G401 (cell line): ENCODE data around the gene CADM3. TPM values are rescaled to one million over a fixed set of nuclear protein-coding genes. Genes with fewer than 3 reads are reported as not detected.

Experiments
- DNase-seq: peaks from one replicate; pipeline ENCODE4 v3.0.0-alpha.2; 2015; ENCODE audit warnings: low spot score
- in situ Hi-C: cut with HindIII; loops from 2 replicates; pipeline ENCODE4 v1.10.0; 2016; ENCODE audit warnings: low sequenced_read_pairs, mixed read lengths
- total RNA-seq: library from RNA; depleted of rRNA; stranded (reverse); fragments of >200 nt; shearing (Covaris generic); gene quantifications from 2 replicates; pipeline ENCODE4 v1.2.3, GENCODE V29; 2014

The CADM3 gene
- total RNA-seq, 1 experiment from 2014 or later, result not detected

GRCh38 chr1:159171688-159172501 is 480 bp downstream of the CADM3 start:
- in situ Hi-C loops, result no loop called here
- DNase-seq, result peak; percentile 77

DNA sequence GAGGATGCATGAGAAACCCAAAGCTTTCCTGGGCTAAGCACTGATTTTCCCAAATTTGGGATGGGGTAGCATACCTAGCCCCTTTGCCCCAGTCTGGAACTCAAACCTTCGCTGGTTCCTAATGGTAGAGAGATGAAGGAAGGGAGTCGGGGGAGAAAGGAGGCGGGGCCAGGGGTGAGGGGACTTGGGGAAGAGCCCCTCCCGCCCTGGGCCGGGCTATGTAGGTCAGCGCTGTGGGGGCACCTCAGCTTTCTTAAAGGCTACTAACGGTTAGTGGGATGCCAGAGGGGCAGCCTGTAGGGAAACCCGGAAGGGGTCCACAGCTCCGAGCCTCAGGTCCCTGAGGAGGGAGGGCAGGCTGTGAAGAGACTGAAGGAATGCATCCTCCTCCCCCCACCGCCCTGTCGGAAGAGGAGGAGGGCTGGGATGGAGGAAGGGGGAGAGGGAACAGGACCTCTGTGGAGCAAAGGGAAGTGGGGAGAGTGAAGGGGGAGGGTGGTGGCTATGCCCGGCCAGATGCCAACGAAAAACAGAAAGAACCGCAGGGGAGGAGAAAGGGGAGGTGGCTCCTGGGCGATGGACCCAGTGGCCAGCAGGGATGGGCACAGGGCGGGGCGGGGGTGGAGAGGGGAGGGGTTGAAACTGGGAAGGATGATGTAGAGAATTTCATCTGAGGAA is 1.3 kb downstream of the CADM3 start:
- in situ Hi-C loops, result no loop called here

DNA sequence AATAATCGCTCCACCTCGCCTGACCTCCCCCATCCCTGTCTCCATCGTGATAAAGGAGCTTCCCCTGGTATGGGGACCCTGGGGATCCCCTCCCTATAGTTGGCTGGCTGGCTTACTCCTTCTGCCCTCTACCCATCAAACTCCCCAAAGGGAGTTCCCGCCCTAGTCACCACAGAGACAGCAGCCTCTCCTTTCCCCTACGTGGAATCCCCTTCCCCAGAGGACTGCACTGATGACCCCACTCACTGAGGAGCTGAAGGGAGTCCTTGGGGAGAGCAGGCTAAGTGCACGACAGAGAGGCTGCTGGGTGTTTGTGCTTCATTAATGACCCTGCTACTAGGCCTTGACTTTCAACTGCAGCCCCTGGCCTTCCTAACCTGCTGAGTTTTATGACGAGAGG is 1.9 kb downstream of the CADM3 start:
- DNase-seq, result peak; percentile 41
- in situ Hi-C loops, result no loop called here

More for the DNA sequence above, 1.3 kb downstream of the CADM3 start:
- peak; percentile 94 for DNase-seq

GRCh38 chr1:159175571-159175970 is 4.2 kb downstream of the CADM3 start:
- DNase-seq, result peak; percentile 4
- in situ Hi-C loops, result no loop called here

GRCh38 chr1:159177272-159177907 is 6.0 kb downstream of the CADM3 start:
- DNase-seq, result peak; percentile 17
- in situ Hi-C loops, result no loop called here

- peak; percentile 94 for DNase-seq
- in situ Hi-C loops, result no loop called here
Measured at GRCh38 chr1:159179906-159180305, 8.5 kb downstream of the CADM3 start.

DNA sequence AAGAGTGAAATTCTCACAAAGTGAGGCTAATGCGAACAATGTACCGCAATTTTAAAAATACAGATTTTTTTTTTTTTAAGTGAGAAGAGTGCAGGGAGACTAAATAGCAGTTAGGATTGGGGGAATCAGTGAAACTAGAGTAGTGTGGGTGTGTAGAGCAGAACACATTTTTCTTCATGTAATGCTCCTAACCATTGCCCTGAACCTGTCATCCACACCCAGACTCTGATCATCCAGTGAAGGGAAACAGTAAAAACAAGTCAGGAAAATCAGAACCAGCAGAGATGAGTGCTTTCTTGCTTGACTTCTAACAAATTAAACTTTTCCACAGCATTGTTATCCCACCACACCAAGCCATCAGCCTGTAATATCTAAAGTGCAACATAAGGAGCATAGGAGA is 9.1 kb downstream of the CADM3 start:
- in situ Hi-C loops, result no loop called here
- DNase-seq, result no peak

- in situ Hi-C loops, result no loop called here
- DNase-seq, result no peak
Measured at GRCh38 chr1:159181328-159182024, 10.1 kb downstream of the CADM3 start.

- in situ Hi-C loops, result no loop called here
- no peak for DNase-seq
Measured at GRCh38 chr1:159184201-159184600, 12.8 kb downstream of the CADM3 start.

- in situ Hi-C loops, result no loop called here
- no peak for DNase-seq
Measured at GRCh38 chr1:159185121-159185520, 13.7 kb downstream of the CADM3 start.

DNA sequence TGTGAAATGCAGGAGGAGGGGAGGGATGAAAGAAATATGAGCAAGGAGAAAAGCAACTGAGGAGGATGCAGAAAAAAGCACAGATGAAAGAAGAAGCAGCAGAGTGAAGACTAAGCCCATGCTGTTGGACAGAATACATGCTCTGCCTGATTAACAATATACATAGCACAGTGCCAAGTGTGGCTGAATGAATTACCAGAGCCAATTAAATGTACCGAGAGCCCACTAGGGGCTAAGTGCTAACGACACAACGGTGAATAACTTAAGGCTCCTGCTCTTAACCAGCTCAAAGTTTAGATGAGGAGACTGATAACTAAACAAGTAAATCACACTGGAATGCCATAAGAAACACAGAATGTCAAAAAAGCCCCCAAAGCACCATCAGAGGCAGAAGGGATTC is 15.6 kb downstream of the CADM3 start:
- DNase-seq, result no peak
- in situ Hi-C loops, result no loop called here

DNA sequence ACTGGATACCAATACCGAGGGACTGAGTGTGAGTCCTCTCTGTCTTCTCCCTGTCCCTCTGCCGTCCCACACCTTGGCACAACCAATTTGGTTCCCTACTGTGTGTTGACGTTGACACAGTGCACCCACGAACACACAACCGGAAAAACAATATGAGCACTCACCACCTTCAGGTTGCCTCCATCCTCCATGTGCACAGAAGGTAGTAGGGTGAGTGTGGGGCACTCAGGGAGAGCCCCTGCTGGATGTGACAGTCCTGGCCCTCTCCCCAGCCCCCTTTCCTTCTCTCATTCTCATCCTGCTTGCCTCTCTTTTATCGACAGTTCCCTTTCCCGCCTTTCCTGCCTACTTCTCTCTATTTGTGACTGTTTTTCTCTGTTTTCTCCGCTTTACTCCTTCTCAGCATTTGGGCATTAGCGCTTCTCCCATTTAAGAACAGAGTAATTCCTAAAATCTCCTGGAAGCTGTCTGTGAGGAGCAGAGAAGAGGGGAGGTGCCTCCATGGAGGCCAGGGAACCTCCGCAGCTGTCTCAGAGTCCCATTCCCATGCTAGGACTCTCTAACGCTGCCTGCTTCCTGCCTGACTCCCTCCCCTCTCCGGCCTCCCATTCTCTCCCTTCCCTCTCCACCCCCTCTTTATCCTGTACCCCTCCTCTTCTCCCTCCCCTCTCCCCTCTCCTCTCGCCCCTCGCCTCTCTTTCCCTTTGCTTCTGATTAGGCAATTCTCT is 16.4 kb downstream of the CADM3 start:
- in situ Hi-C loops, result no loop called here
- DNase-seq, result no peak

DNA sequence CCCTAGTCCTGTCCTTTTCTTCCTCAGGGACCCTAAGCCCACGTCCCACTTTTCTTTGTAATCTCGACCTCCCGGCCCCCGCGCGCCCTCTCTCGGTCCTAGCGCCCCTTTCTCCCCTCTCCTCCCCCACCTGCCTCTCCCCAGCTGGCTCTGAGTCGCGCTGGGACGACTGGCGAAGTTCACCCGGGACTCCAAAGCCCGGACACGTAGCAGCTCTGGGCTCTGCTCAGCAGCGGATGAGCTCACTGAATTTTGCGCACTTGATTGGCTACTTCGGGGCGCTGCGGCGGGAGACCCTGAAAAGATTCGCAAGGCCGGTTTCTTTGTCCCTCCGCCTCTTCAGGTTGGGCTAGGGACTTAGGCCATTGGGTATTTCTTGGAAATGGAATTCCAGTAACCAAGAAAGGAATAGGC is 17.0 kb downstream of the CADM3 start:
- DNase-seq, result peak; percentile 70
- in situ Hi-C loops, result no loop called here

DNA sequence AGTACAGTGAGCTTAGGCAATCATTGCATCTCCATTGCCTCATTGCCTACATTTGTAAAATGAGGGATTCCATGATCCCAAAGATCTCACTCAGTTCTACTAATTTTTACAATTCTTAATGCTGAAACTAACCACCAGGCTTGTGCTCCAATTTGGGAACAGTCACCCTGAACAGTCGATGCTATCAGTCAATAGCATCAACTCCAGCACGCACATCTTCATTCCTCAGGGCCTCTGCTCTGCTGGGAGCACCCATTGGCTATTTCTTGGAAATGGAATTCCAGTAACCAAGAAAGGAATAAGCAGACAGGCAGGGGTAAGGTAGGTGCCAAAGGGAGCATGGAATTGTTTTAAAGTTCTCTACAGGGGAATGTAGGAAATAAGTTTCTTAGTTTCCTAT is 19.0 kb downstream of the CADM3 start:
- DNase-seq, result no peak
- in situ Hi-C loops, result no loop called here

GRCh38 chr1:159196543-159196942 is 25.1 kb downstream of the CADM3 start:
- DNase-seq, result peak; percentile 23
- in situ Hi-C loops, result no loop called here

DNA sequence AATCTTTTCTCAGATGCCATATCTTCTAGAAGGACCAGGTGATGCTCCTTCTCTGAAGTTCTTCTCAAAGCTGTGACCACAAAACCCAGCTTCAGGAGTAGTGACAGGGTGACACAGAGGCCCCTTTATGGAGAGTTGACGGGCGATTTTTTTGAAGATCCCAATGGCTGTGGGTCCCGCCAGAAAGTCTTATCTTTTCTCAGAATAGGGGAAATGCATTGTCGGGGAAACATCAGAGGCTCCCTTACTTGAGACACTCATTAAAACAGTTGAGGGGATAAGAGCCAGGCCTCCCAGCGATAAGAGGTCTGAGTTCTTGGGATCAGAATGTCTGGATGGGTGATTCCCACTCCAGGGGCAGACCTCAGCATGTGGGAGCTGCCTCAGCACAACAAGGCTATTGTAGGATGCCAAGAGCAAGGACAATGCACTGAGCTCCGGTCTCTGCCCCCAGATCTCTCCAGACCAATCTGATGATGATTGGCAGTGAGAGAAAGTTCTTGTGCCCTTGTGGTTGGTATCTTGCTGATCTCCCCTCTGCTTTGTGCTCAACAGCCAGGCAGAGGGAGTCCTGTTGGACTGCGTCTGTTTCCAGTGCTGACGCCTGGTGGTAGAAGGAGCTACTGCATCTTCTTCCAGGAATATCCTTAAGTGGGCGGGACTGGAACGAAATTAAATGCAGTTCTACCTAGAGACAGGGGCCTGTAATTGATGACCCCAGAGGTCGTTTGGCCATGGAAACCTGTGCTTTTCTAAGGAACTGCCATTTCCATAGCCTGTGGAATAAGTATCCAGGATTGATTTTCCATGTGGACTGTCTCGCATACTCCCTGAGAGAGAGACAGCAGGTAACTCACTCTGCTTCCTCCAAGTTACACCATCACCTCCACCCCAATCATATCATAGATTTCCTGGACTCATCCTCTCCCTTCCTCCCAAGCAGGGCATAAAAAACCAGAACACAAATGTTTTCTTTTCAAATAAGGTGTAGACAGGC is 26.4 kb downstream of the CADM3 start:
- in situ Hi-C loops, result no loop called here
- DNase-seq, result peak; percentile 90

DNA sequence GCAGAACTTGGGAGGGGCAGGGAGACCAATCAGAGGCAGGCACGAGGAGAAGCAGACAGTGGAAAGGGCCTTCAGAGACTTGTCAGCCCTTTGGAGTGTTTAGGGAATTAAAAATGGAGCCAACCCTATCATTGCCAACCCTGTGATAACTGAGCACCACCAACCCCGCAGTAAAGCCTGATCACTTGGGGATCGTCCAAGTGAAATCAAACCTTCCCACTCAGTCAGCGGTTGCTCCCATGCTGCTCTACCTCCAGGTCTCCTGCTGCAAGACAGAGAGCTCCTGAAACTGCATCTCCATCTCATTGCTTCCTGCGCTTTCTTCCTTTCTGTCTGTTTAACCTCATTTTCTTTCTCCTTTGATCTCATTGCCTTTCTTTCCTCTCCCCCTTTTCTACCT is 28.5 kb downstream of the CADM3 start:
- no peak for DNase-seq
- in situ Hi-C loops, result no loop called here

DNA sequence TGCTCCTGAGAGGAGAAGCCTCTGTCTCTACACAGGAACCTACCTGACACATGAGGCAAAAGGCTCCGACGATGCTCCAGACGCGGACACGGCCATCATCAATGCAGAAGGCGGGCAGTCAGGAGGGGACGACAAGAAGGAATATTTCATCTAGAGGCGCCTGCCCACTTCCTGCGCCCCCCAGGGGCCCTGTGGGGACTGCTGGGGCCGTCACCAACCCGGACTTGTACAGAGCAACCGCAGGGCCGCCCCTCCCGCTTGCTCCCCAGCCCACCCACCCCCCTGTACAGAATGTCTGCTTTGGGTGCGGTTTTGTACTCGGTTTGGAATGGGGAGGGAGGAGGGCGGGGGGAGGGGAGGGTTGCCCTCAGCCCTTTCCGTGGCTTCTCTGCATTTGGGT is 29.4 kb downstream of the CADM3 start:
- DNase-seq, result no peak
- in situ Hi-C loops, result no loop called here
